ENCODE results near the gene KIF3C. TPM values are rescaled to one million over a fixed set of nuclear protein-coding genes. Genes with fewer than 3 reads are reported as not detected.

Gene KIF3C
- total RNA-seq, 2 experiments from 2014 or later: 7.0 to 7.5 TPM

DNA sequence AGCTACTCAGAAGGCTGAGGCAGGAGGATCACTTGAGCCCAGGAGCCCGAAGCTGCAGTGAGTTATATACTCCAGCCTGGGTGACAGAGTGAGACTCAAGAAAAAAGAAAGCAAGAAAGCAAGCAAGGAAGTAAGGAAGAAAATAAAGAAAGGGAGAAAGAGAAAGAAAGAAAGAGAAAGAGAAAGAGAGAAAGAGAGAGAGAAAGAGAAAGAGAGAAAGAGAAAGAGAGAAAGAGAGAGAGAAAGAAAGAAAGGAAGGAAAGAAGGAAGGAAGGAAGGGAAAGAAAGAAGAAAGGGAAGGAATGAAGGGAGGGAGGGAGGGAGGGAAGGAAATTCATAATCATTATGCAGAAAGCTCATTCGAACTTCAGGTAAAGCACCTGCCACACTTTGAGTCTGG, 33.9 kb downstream of the KIF3C start:
- Mint-ChIP-seq H3K4me1 (peaks cover 3% of the 10 kb centered on the region), H3K4me3 (no peak overlapping the region), H3K36me3 (ENCODE audit: low read depth) (no peaks in the 10 kb centered on the region), H3K27ac (no peak overlapping the region), H3K27me3 (no peaks in the 10 kb centered on the region), H3K9me3 (no peaks in the 10 kb centered on the region)
- ChIA-PET POLR2A (no interaction called here), CTCF (interaction anchor here (0.6 to 1.7 kb wide), 3 partner anchors 48 to 237 kb away, joined by 3 to 9 read pairs (median 8); no protein-coding TSS in a partner anchor)
- no peak for DNase-seq

DNA sequence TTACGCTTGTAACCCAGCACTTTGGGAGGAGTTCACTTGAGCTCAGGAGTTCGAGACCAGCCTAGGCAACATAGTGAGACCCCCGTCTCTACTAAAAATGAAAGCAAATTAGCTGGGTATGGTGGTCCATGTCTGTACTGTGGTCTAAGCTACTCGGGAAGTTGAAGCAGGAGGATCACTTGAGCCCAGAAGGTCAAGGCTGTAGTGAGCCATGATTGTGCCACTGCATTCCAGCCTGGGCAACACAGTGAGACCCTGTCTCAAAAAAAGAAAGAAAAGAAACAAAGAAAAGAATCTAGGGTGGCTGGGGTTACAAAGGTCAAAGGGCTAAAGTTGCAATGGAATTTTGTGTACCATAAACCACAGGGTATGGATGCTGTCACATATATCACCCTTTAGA, 41.3 kb downstream of the KIF3C start:
- ChIA-PET CTCF (no interaction called here), POLR2A (no interaction called here)
- Mint-ChIP-seq H3K36me3 (ENCODE audit: low read depth) (no peaks in the 10 kb centered on the region), H3K27ac (no peak overlapping the region), H3K4me1 (no peaks in the 10 kb centered on the region), H3K4me3 (no peak overlapping the region), H3K27me3 (no peaks in the 10 kb centered on the region), H3K9me3 (no peaks in the 10 kb centered on the region)
- DNase-seq: no peak

DNA sequence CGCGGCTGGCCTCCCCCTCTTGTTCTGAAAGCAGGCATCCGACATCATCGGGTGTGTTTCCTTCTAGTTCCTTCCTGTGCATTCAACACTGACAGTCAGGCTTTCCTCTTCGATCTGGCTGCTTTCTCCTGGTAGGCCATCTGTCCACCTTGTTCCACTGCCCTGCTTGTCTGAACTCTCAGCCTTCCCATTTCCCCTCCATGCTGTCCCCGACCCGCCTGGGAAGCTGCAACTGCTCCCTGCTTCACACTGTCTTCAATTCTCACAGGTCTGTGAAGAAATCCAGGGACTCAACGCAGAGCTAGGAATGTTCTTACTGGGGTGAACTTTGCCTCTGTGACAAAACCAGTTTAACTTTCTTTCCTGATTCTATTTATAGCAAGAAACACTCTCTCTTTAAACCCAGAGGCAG, 43.0 kb downstream of the KIF3C start:
- POLR2A ChIA-PET: no interaction called here
- no peak overlapping the region for H3K27ac Mint-ChIP-seq

DNA sequence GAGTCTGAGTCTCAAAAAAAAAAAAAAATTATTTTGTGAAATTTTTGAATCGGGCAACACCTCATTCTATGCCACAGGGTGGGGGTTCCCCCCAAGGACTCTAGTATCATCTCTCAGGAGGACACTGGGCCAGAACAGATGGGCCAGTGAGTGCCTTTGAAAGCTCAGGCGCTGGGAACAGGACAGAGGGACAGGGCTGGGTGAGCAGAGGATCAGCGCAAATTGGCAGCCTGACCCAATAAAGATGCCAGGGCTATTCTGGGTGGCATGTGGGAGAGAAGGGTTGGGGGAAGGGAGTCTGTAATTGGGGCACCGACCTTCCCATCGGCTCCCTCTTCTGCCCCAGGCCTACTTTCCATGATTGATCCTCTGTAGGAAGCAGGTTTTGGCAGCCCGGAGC, 44.0 kb downstream of the KIF3C start:
- H3K4me3 Mint-ChIP-seq: no peak overlapping the region

More for the DNA sequence above, 43.0 kb downstream of the KIF3C start:
- CTCF ChIA-PET: interaction anchor here (1.2 to 1.3 kb wide), 2 partner anchors 10 to 12 kb away, joined by 3 to 5 read pairs; no protein-coding TSS in a partner anchor
- no peaks in the 10 kb centered on the region for H3K4me1 Mint-ChIP-seq
- no peak for DNase-seq
- no peak overlapping the region for H3K4me3 Mint-ChIP-seq
- H3K36me3 Mint-ChIP-seq (ENCODE audit: low read depth): no peaks in the 10 kb centered on the region
- H3K27me3 Mint-ChIP-seq: no peaks in the 10 kb centered on the region
- H3K9me3 Mint-ChIP-seq: no peaks in the 10 kb centered on the region

DNA sequence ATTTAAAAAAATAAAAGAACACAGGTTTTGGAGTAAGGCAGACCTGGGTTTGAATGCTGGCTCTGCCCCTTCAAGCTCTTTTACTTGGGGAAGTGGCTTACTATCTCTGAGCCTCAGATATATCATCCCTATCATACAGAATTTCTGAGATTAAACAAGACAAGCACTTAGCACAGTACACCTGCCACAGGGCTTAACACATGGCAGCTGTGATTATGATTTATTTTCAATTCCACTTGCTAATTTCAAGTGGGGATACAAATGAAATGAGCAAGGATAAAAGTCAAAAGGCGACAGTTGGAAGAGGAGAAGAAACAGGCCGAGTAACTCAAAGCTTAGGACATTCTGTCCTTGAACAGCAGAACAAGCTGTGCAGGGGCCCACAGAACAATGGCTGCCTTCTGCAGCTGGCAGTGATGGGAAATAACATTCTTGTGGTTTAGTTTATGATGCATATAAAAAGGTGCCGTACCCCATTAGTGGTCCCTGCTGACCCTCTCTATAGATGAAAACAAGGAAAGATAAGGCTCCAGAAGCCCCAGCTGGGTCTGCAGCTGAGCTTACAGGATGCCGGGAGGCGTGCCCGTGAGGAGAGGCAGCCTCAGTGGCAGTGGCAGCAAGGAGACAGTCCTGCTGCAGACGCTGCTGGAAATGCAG, 45.3 kb downstream of the KIF3C start:
- Mint-ChIP-seq H3K4me3 (no peak overlapping the region), H3K4me1 (no peaks in the 10 kb centered on the region), H3K36me3 (ENCODE audit: low read depth) (no peaks in the 10 kb centered on the region), H3K9me3 (no peaks in the 10 kb centered on the region), H3K27me3 (no peaks in the 10 kb centered on the region), H3K27ac (no peak overlapping the region)
- ChIA-PET CTCF (interaction anchor here (1.0 to 1.6 kb wide), 2 partner anchors 10 to 14 kb away, joined by 4 to 6 read pairs; no protein-coding TSS in a partner anchor), POLR2A (no interaction called here)
- DNase-seq: no peak

More for the DNA sequence above, 44.0 kb downstream of the KIF3C start:
- ChIA-PET CTCF (interaction anchor here (0.6 to 1.6 kb wide), 5 partner anchors 8 to 57 kb away, joined by 3 to 6 read pairs (median 4); no protein-coding TSS in a partner anchor), POLR2A (no interaction called here)
- H3K9me3 Mint-ChIP-seq: no peaks in the 10 kb centered on the region
- H3K36me3 Mint-ChIP-seq (ENCODE audit: low read depth): no peaks in the 10 kb centered on the region
- DNase-seq: no peak
- H3K27ac Mint-ChIP-seq: no peak overlapping the region
- no peaks in the 10 kb centered on the region for H3K4me1 Mint-ChIP-seq
- H3K27me3 Mint-ChIP-seq: no peaks in the 10 kb centered on the region

DNA sequence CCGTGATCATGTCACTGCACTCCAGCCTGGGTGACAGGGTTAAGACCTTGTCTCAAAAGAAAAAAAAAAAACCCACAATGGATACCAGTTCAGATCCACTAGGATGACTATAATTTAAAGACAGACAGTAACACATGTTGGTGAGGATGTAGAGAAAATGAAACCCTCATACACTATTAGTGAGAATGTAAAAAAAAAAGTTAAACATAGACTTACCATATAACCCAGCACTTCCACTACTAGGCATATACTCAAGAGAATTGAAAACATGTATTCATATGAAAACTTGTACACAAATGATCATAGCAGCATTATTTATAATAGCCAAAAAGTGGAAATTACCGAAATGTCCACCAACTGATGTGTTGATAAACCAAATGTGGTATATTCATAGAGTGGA, 48.7 kb downstream of the KIF3C start:
- Mint-ChIP-seq H3K27me3 (no peaks in the 10 kb centered on the region), H3K27ac (no peak overlapping the region), H3K4me3 (no peak overlapping the region), H3K9me3 (no peaks in the 10 kb centered on the region), H3K4me1 (no peaks in the 10 kb centered on the region), H3K36me3 (ENCODE audit: low read depth) (no peaks in the 10 kb centered on the region)
- ChIA-PET POLR2A (no interaction called here), CTCF (no interaction called here)
- no peak for DNase-seq

DNA sequence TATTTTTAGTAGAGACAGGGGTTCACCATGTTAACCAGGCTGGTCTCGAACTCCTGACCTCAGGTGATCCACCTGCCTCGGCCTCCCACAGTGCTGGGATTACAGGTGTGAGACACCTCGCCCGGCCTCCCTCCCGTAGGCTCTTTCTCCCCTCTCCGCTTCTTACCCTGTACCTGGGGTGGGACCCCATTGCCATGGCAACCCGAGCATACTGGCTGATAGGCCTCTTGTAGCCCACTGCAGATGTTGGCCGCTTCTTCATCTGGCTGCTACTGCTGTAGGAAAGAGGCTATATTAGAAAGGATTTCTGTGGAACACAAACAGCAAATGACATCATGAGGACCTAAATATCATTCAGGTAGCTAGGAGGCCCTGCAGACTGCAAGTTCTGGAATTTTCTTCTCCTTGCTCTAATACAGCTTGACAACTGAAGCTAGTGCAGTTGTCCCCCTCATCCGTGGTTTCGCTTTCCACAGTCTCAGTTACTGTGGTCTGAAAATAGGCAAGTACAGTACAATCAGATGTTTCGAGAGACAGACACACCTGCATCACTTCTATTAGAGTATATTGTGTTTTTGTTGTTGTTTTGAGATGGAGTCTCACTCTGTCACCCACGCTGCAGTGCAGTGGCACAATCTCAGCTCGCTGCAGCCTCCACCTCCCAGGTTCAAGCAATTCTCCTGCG, 52.4 kb downstream of the KIF3C start:
- Mint-ChIP-seq H3K4me1 (no peaks in the 10 kb centered on the region), H3K36me3 (ENCODE audit: low read depth) (no peaks in the 10 kb centered on the region)
- CTCF ChIA-PET: no interaction called here

DNA sequence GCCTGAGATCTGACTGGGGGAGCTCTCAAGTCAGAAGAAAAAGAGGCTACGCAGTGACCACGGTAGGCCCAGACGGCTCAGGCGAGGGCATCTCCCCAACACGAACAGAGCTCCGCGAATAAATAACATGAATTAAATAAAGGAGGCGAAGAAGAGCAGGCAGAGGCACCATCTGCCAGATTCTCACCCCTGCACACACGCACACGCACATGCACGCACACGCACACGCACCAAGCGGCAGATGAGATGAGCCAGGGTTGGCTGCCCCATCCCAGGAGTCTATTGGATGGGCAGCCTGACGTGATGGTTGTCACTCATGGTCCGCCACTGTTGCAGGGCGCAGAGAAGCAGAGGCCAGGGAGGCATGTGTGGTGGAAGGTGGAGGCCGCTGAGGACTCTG, 53.6 kb downstream of the KIF3C start:
- Mint-ChIP-seq H3K4me1 (no peaks in the 10 kb centered on the region), H3K4me3 (no peak overlapping the region), H3K27me3 (peaks cover under 1% of the 10 kb centered on the region), H3K27ac (no peak overlapping the region), H3K9me3 (no peaks in the 10 kb centered on the region), H3K36me3 (ENCODE audit: low read depth) (no peaks in the 10 kb centered on the region)
- CTCF ChIA-PET: no interaction called here
- DNase-seq: no peak
- POLR2A ChIA-PET: no interaction called here

More for the DNA sequence above, 52.4 kb downstream of the KIF3C start:
- Mint-ChIP-seq H3K9me3 (no peaks in the 10 kb centered on the region), H3K27ac (no peak overlapping the region), H3K27me3 (no peaks in the 10 kb centered on the region), H3K4me3 (no peak overlapping the region)
- POLR2A ChIA-PET: no interaction called here
- no peak for DNase-seq

DNA sequence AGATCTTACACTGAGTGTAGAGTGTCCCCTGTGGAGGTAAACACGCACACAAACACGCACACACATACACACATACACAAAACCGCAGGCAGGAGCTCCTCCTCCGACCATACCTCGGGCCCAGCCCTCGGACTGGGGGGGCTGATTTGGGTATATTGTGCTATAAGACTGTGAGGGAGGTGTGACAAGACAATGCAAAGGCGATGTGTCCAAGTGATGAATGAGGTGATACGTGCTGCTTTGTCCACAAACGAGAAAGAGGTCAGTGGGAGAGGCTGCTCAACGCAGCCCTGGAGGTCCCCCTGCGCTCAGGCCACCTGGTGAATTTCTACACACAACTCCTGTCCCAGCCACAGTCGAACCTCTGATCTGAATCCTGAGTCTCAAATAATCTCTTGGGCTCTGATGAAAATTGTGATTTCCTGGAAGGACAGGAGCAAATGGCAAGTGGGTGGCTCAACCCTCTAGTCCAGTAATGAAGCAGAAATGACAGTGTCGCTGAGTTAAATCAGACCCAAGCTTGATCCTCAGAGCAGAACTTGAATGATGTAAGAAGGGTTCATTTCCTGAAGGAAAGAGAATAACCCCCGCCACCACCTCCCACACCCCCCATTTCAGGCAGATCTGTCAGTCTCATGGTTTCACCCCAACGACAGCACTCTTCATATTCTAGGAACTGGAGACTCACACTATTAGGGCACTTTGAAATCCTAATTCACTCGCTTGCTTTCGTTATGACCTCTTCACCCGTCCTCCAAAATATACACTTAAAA, 55.1 kb downstream of the KIF3C start:
- Mint-ChIP-seq H3K27me3 (peaks cover 3% of the 10 kb centered on the region), H3K9me3 (no peaks in the 10 kb centered on the region), H3K27ac (no peak overlapping the region), H3K4me1 (no peaks in the 10 kb centered on the region), H3K36me3 (ENCODE audit: low read depth) (no peaks in the 10 kb centered on the region), H3K4me3 (no peak overlapping the region)
- ChIA-PET POLR2A (no interaction called here), CTCF (interaction anchor here (0.6 to 1.3 kb wide), 3 partner anchors 12 to 24 kb away, joined by 3 read pairs; no protein-coding TSS in a partner anchor)
- no peak for DNase-seq

DNA sequence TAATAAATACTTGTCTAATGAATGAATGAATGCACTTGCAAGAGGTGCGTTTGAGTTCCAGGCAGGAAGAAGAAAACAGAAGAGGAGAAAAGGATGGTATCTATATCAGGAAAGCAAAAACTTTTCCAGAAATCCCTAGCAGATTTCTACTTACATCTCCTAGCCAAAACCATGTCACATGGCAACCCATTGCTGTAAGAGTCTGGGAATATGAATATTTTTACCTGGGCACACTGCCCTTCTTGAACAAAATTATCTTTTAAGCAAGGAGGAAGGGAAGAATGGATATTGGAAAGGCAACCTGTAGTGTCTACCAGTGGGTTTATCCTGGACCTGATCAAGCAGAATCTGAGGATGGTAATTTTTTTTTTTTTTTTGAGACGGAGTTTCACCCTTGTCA, 59.8 kb downstream of the KIF3C start:
- H3K4me1 Mint-ChIP-seq: no peaks in the 10 kb centered on the region
- ChIA-PET CTCF (interaction anchor here (0.6 kb wide), 2 partner anchors 28 to 123 kb away, joined by 3 read pairs; no protein-coding TSS in a partner anchor), POLR2A (no interaction called here)
- no peak overlapping the region for H3K4me3 Mint-ChIP-seq
- no peak for DNase-seq
- H3K36me3 Mint-ChIP-seq (ENCODE audit: low read depth): no peaks in the 10 kb centered on the region
- H3K27me3 Mint-ChIP-seq: peaks cover 3% of the 10 kb centered on the region
- no peak overlapping the region for H3K27ac Mint-ChIP-seq
- H3K9me3 Mint-ChIP-seq: no peaks in the 10 kb centered on the region

DNA sequence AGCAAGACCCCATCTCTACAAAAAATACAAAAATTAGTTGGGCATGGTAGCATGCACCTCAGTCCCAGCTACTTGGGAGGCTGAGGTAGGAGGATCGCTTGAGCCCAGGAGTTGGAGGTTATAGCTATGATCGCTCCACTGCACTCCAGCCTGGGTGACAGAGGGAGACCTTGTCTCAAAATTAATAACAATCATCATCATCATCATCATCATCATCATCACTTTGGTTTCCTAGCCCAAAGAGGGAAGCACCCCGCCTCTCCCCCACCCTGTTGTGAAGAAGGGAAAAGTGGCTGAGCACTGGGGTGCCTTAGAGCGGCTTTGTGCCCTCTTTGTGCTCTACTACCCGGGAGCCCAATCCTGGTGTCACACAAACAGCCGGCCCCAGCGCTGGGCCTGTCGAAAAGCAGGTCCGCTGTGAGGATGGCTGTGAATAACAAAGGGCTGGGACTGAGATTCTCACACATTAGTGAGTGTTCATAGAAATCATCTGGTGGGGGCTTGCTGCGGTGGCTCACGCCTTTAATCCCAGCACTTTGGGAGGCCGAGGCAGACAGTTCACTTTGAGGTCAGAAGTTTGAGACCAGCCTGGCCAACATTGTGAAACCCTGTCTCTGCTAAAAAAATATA, 61.4 kb downstream of the KIF3C start:
- DNase-seq: no peak
- Mint-ChIP-seq H3K9me3 (no peaks in the 10 kb centered on the region), H3K36me3 (ENCODE audit: low read depth) (no peaks in the 10 kb centered on the region), H3K27me3 (peaks cover 3% of the 10 kb centered on the region), H3K27ac (no peak overlapping the region), H3K4me3 (no peak overlapping the region), H3K4me1 (peaks cover 9% of the 10 kb centered on the region)
- POLR2A ChIA-PET: no interaction called here
- CTCF ChIA-PET: interaction anchor here (0.6 kb wide), 1 partner anchor 39 kb away, joined by 3 read pairs; no protein-coding TSS in a partner anchor

DNA sequence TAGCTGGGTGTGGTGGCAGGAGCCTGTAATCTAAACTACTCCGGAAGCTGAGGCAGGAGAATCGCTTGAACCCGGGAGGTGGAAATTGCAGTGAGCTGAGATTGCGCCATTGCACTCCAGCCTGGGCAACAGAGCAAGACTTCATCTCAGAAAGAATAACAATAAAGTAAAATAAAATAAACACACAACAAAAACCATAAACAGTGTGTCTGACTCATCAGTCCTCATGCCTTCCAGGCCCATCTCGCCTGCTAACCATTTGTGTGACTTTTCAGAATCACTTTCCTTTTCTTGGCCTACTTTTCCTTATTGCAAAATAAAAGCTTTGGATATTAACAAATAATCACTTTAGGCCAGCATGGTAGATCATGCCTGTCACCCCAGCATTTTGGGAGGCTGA, 62.0 kb downstream of the KIF3C start:
- H3K4me3 Mint-ChIP-seq: no peak overlapping the region
- POLR2A ChIA-PET: no interaction called here
- no peak for DNase-seq
- no peak overlapping the region for H3K27ac Mint-ChIP-seq
- peaks cover 13% of the 10 kb centered on the region for H3K4me1 Mint-ChIP-seq
- no peaks in the 10 kb centered on the region for H3K9me3 Mint-ChIP-seq
- peaks cover 3% of the 10 kb centered on the region for H3K27me3 Mint-ChIP-seq
- CTCF ChIA-PET: interaction anchor here (0.6 kb wide), 1 partner anchor 38 kb away, joined by 3 read pairs; no protein-coding TSS in a partner anchor
- H3K36me3 Mint-ChIP-seq (ENCODE audit: low read depth): no peaks in the 10 kb centered on the region
